GM23338 (cell line): ENCODE measurements around the gene DSC2. TPM values are rescaled to one million over a fixed set of nuclear protein-coding genes. Genes with fewer than 3 reads are reported as not detected.

Experiments used
- ATAC-seq: fragments of 200-7000 bp; cut with Tn5 transposase; 3 replicates; pipeline ENCODE4 v1.9.1; 2020
- DNase-seq: peaks from one replicate; pipeline ENCODE4 v3.0.0-alpha.2; 2015; ENCODE audit warnings: low spot score
- H2AFZ ChIP-seq: fragments of 200-600 bp; sonication (generic); 2 replicates; pipeline ENCODE4 v1.8.0; 2016; ENCODE audit warnings: antibody characterized with exemption, mild to moderate bottlenecking, moderate library complexity
- H3F3A ChIP-seq: fragments of 200-600 bp; sonication (generic); replicated peaks from 2 replicates; pipeline ENCODE4 v1.8.0; 2017; ENCODE audit warnings: antibody characterized with exemption, mixed run types, low read depth
- H3K27ac ChIP-seq: fragments of 200-600 bp; sonication (generic); 2 replicates; pipeline ENCODE4 v1.6.1; 2016; ENCODE audit warnings: low read depth
- H3K27me3 ChIP-seq: fragments of 200-600 bp; sonication (generic); 2 replicates; pipeline ENCODE4 v1.8.0; 2016; ENCODE audit warnings: mild to moderate bottlenecking, mixed run types, moderate library complexity; ENCODE audit not compliant: insufficient read depth
- H3K36me3 ChIP-seq: fragments of 200-600 bp; sonication (generic); 2 replicates; pipeline ENCODE4 v1.8.0; 2016; ENCODE audit warnings: mild to moderate bottlenecking; ENCODE audit not compliant: insufficient read depth
- H3K4me1 ChIP-seq: fragments of 200-600 bp; sonication (generic); 2 replicates; pipeline ENCODE4 v1.8.0; 2016; ENCODE audit warnings: mild to moderate bottlenecking, moderate library complexity; ENCODE audit not compliant: insufficient read depth
- H3K4me2 ChIP-seq: fragments of 200-600 bp; sonication (generic); 2 replicates; pipeline ENCODE4 v1.7.1; 2017; ENCODE audit warnings: mixed run types
- H3K4me3 ChIP-seq: fragments of 200-600 bp; sonication (generic); 2 replicates; pipeline ENCODE4 v1.6.1; 2016; ENCODE audit warnings: mixed run types
- H3K79me2 ChIP-seq: fragments of 200-600 bp; sonication (generic); replicated peaks from 2 replicates; pipeline ENCODE4 v1.8.0; 2017; ENCODE audit warnings: mild to moderate bottlenecking; ENCODE audit not compliant: insufficient read depth
- H3K9me2 ChIP-seq: fragments of 200-600 bp; sonication (generic); 2 replicates; pipeline ENCODE4 v1.8.0; 2017; ENCODE audit not compliant: insufficient read depth
- H4K20me1 ChIP-seq: fragments of 200-600 bp; sonication (generic); replicated peaks from 2 replicates; pipeline ENCODE4 v1.8.0; 2017; ENCODE audit warnings: mild to moderate bottlenecking; ENCODE audit not compliant: insufficient read depth
- H3K27ac Mint-ChIP-seq: 2 replicates; pipeline ENCODE4 v1.8.0; 2020; ENCODE audit warnings: inconsistent platforms, mild to moderate bottlenecking, moderate library complexity, mixed read lengths
- H3K27me3 Mint-ChIP-seq: 3 replicates; pipeline ENCODE4 v1.8.0; 2022; ENCODE audit warnings: low read depth, mild to moderate bottlenecking, moderate library complexity, mixed read lengths, inconsistent platforms; ENCODE audit not compliant: insufficient read depth, poor library complexity
- H3K36me3 Mint-ChIP-seq: 3 replicates; pipeline ENCODE4 v1.8.0; 2021; ENCODE audit warnings: low read depth, mild to moderate bottlenecking, inconsistent platforms, moderate library complexity, mixed read lengths
- H3K4me1 Mint-ChIP-seq: 3 replicates; pipeline ENCODE4 v1.8.0; 2020; ENCODE audit warnings: mild to moderate bottlenecking, inconsistent platforms, mixed read lengths
- H3K4me3 Mint-ChIP-seq: 3 replicates; pipeline ENCODE4 v1.8.0; 2021; ENCODE audit warnings: moderate library complexity, mild to moderate bottlenecking, inconsistent platforms, mixed read lengths
- H3K9me3 Mint-ChIP-seq: 3 replicates; pipeline ENCODE4 v1.8.0; 2020; ENCODE audit warnings: moderate library complexity, mild to moderate bottlenecking, inconsistent platforms, mixed read lengths
- CREB1 ChIP-seq: fragments of 250-450 bp; sonication (Bioruptor Pico); IDR thresholded peaks from 2 replicates; pipeline ENCODE4 v1.5.0; 2020; ENCODE audit warnings: low read depth, mild to moderate bottlenecking, moderate library complexity
- EZH2phosphoT487 ChIP-seq: fragments of 200-600 bp; sonication (generic); IDR thresholded peaks from one replicate; pipeline ENCODE4 v1.8.1; 2018; ENCODE audit warnings: antibody characterized with exemption; ENCODE audit not compliant: unreplicated experiment
- JUNB ChIP-seq: IDR thresholded peaks from one replicate; pipeline ENCODE4 v1.6.1; 2016; ENCODE audit warnings: antibody characterized with exemption; ENCODE audit not compliant: unreplicated experiment
- POLR2AphosphoS5 ChIP-seq: IDR thresholded peaks from 2 replicates; pipeline ENCODE4 v1.6.1; 2016; ENCODE audit warnings: antibody characterized with exemption, low read depth
- STAT1 ChIP-seq: IDR thresholded peaks from one replicate; pipeline ENCODE4 v1.6.1; 2016; ENCODE audit warnings: antibody characterized with exemption; ENCODE audit not compliant: unreplicated experiment
- ZNF114 ChIP-seq: fragments of 250-450 bp; sonication (Bioruptor Pico); IDR thresholded peaks from 2 replicates; pipeline ENCODE4 v1.5.0; 2020; ENCODE audit warnings: mild to moderate bottlenecking, moderate library complexity
- ZNF331 ChIP-seq: fragments of 250-450 bp; sonication (Bioruptor Pico); IDR thresholded peaks from 2 replicates; pipeline ENCODE4 v1.5.0; 2020; ENCODE audit warnings: low read depth, mild to moderate bottlenecking, moderate library complexity
- polyA plus RNA-seq: library from polyadenylated mRNA; unstranded; fragments of >200 nt; fragmentation: Nextera tagmentation; extraction: Ambion mirVana; gene quantifications from 2 replicates; pipeline ENCODE4 v1.2.1, GENCODE V29; 2016
- total RNA-seq: library from RNA; depleted of rRNA; stranded (reverse); fragments of >200 nt; shearing (Covaris generic); gene quantifications from 2 replicates; pipeline ENCODE4 v1.2.3, GENCODE V29; 2014
- TF ChIP-seq, protein P1 (sequence below): IDR thresholded peaks from one replicate; pipeline ENCODE4 v1.6.1; 2018; ENCODE audit warnings: antibody characterized with exemption; ENCODE audit not compliant: unreplicated experiment
- TF ChIP-seq, protein P2 (sequence below), 2 experiments: fragments of 200-600 bp in 1 of 2; sonication (generic) in 1 of 2; conservative IDR thresholded peaks; 2 replicates each; pipeline versions ENCODE4 v1.5.1 to v1.6.1; 2016 to 2017; ENCODE audit warnings: antibody characterized with exemption in 2 of 2, low read depth in 2 of 2, mild to moderate bottlenecking in 2 of 2, moderate library complexity in 1 of 2
- TF ChIP-seq, protein P3 (sequence below): fragments of 250-450 bp; sonication (Bioruptor Pico); IDR thresholded peaks from 2 replicates; pipeline ENCODE4 v1.5.0; 2020; ENCODE audit warnings: mild to moderate bottlenecking, moderate library complexity

DSC2 gene
- total and polyA plus RNA-seq, 2 experiments from 2014 or later, result 10.5 to 20.4 TPM

DNA sequence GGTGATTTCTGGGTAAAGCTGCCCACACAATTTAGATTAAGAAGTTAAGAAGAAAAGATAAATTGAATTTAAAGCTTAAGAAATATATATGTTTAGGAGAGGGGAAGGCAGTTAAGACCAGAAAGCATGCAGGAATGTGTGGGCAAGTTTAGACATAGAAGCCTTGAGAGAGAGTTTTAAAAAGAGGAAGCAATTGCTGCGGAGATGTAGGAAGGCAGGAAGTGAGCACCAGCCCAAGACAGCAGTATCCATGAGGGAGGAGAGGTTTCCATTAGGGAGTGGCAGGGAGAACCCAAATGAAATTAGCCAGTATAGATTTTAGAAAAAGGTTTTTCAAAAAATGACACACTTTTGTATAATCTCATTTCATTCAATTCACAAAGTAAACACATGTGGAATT lies 24.3 kb downstream of the DSC2 start:
- H3K36me3 ChIP-seq, result 0 out of 2 replicates have a peak, but pooled peaks cover 3% of the 10 kb centered on the region
- no peak overlapping the region for H2AFZ ChIP-seq
- no peak overlapping the region for H3K4me2 ChIP-seq

More for the DNA sequence above, 24.3 kb downstream of the DSC2 start:
- Mint-ChIP-seq H3K27ac (no peak overlapping the region), H3K36me3 (peaks cover 35% of the 10 kb centered on the region), H3K4me1 (no peaks in the 10 kb centered on the region), H3K4me3 (no peak overlapping the region), H3K9me3 (no peaks in the 10 kb centered on the region), H3K27me3 (no peaks in the 10 kb centered on the region)
- Histone ChIP-seq H3K79me2 (no peaks in the 10 kb centered on the region), H3K4me1 (no peaks in the 10 kb centered on the region), H3K27me3 (no peaks in the 10 kb centered on the region), H4K20me1 (peaks cover 3% of the 10 kb centered on the region; the same call in 1 of the 2 replicates), H3K9me2 (no peaks in the 10 kb centered on the region), H3F3A (no peaks in the 10 kb centered on the region), H3K4me3 (no peak overlapping the region), H3K27ac (no peak overlapping the region)
- TF ChIP-seq, protein P1, sequence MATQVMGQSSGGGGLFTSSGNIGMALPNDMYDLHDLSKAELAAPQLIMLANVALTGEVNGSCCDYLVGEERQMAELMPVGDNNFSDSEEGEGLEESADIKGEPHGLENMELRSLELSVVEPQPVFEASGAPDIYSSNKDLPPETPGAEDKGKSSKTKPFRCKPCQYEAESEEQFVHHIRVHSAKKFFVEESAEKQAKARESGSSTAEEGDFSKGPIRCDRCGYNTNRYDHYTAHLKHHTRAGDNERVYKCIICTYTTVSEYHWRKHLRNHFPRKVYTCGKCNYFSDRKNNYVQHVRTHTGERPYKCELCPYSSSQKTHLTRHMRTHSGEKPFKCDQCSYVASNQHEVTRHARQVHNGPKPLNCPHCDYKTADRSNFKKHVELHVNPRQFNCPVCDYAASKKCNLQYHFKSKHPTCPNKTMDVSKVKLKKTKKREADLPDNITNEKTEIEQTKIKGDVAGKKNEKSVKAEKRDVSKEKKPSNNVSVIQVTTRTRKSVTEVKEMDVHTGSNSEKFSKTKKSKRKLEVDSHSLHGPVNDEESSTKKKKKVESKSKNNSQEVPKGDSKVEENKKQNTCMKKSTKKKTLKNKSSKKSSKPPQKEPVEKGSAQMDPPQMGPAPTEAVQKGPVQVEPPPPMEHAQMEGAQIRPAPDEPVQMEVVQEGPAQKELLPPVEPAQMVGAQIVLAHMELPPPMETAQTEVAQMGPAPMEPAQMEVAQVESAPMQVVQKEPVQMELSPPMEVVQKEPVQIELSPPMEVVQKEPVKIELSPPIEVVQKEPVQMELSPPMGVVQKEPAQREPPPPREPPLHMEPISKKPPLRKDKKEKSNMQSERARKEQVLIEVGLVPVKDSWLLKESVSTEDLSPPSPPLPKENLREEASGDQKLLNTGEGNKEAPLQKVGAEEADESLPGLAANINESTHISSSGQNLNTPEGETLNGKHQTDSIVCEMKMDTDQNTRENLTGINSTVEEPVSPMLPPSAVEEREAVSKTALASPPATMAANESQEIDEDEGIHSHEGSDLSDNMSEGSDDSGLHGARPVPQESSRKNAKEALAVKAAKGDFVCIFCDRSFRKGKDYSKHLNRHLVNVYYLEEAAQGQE, result no peak
- no peak for TF ChIP-seq EZH2phosphoT487
- no peak for TF ChIP-seq CREB1 (CRISPR knock-in tag)
- TF ChIP-seq, protein P2, sequence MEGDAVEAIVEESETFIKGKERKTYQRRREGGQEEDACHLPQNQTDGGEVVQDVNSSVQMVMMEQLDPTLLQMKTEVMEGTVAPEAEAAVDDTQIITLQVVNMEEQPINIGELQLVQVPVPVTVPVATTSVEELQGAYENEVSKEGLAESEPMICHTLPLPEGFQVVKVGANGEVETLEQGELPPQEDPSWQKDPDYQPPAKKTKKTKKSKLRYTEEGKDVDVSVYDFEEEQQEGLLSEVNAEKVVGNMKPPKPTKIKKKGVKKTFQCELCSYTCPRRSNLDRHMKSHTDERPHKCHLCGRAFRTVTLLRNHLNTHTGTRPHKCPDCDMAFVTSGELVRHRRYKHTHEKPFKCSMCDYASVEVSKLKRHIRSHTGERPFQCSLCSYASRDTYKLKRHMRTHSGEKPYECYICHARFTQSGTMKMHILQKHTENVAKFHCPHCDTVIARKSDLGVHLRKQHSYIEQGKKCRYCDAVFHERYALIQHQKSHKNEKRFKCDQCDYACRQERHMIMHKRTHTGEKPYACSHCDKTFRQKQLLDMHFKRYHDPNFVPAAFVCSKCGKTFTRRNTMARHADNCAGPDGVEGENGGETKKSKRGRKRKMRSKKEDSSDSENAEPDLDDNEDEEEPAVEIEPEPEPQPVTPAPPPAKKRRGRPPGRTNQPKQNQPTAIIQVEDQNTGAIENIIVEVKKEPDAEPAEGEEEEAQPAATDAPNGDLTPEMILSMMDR (conservative IDR thresholded peaks at IDR 0.05; ENCODE audit: low read depth in 2 of 2), result no peak
- TF ChIP-seq JUNB, result no peak
- no peak for TF ChIP-seq ZNF114 (CRISPR knock-in tag)
- no peak for TF ChIP-seq POLR2AphosphoS5
- TF ChIP-seq, protein P3, sequence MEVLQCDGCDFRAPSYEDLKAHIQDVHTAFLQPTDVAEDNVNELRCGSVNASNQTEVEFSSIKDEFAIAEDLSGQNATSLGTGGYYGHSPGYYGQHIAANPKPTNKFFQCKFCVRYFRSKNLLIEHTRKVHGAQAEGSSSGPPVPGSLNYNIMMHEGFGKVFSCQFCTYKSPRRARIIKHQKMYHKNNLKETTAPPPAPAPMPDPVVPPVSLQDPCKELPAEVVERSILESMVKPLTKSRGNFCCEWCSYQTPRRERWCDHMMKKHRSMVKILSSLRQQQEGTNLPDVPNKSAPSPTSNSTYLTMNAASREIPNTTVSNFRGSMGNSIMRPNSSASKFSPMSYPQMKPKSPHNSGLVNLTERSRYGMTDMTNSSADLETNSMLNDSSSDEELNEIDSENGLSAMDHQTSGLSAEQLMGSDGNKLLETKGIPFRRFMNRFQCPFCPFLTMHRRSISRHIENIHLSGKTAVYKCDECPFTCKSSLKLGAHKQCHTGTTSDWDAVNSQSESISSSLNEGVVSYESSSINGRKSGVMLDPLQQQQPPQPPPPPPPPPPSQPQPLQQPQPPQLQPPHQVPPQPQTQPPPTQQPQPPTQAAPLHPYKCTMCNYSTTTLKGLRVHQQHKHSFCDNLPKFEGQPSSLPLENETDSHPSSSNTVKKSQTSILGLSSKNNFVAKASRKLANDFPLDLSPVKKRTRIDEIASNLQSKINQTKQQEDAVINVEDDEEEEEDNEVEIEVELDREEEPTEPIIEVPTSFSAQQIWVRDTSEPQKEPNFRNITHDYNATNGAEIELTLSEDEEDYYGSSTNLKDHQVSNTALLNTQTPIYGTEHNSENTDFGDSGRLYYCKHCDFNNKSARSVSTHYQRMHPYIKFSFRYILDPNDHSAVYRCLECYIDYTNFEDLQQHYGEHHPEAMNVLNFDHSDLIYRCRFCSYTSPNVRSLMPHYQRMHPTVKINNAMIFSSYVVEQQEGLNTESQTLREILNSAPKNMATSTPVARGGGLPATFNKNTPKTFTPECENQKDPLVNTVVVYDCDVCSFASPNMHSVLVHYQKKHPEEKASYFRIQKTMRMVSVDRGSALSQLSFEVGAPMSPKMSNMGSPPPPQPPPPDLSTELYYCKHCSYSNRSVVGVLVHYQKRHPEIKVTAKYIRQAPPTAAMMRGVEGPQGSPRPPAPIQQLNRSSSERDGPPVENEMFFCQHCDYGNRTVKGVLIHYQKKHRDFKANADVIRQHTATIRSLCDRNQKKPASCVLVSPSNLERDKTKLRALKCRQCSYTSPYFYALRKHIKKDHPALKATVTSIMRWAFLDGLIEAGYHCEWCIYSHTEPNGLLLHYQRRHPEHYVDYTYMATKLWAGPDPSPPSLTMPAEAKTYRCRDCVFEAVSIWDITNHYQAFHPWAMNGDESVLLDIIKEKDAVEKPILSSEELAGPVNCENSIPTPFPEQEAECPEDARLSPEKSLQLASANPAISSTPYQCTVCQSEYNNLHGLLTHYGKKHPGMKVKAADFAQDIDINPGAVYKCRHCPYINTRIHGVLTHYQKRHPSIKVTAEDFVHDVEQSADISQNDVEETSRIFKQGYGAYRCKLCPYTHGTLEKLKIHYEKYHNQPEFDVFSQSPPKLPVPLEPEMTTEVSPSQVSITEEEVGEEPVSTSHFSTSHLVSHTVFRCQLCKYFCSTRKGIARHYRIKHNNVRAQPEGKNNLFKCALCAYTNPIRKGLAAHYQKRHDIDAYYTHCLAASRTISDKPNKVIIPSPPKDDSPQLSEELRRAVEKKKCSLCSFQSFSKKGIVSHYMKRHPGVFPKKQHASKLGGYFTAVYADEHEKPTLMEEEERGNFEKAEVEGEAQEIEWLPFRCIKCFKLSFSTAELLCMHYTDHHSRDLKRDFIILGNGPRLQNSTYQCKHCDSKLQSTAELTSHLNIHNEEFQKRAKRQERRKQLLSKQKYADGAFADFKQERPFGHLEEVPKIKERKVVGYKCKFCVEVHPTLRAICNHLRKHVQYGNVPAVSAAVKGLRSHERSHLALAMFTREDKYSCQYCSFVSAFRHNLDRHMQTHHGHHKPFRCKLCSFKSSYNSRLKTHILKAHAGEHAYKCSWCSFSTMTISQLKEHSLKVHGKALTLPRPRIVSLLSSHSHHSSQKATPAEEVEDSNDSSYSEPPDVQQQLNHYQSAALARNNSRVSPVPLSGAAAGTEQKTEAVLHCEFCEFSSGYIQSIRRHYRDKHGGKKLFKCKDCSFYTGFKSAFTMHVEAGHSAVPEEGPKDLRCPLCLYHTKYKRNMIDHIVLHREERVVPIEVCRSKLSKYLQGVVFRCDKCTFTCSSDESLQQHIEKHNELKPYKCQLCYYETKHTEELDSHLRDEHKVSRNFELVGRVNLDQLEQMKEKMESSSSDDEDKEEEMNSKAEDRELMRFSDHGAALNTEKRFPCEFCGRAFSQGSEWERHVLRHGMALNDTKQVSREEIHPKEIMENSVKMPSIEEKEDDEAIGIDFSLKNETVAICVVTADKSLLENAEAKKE (CRISPR knock-in tag), result no peak
- no peak for TF ChIP-seq ZNF331 (CRISPR knock-in tag)
- no peak for TF ChIP-seq STAT1
- ATAC-seq (no peak), DNase-seq (peak; percentile 13)
